Measurements from ENCODE around the gene RAD9A. TPM values are rescaled to one million over a fixed set of nuclear protein-coding genes. Genes with fewer than 3 reads are reported as not detected.
A peak's percentile ranks its signal among the peaks of the same experiment; 100 is the strongest.

The RAD9A gene
- total and polyA plus RNA-seq, 9 of the 15 experiments (the other 6 are each of a cell fraction or from before 2014, with no cell fraction given): 1.4 to 41.2 (median 16.1) TPM

GRCh38 chr11:67356864-67357561 lies 34.8 kb upstream of the RAD9A start (continued):
- no peak for TF ChIP-seq CHD7 (IDR thresholded peaks at IDR 0.05; ENCODE audit: low read depth, low read length)
- TF ChIP-seq CREB3 (tag; conservative IDR thresholded peaks at IDR 0.05; ENCODE audit: low read depth): no peak
- no peak for TF ChIP-seq USF2 (CRISPR knock-in tag; IDR thresholded peaks at IDR 0.05)
- TF ChIP-seq ETS1 (conservative IDR thresholded peaks at IDR 0.05; ENCODE audit: control insufficient read depth, low read depth, low read length): no peak
- TF ChIP-seq EWSR1 (IDR thresholded peaks at IDR 0.05; ENCODE audit: borderline replicate concordance, low read depth, partially characterized antibody): no peak
- no peak for TF ChIP-seq E2F6 (IDR thresholded peaks at IDR 0.05; ENCODE audit: borderline replicate concordance in 1 of 2, extremely low read depth in 1 of 2, insufficient read depth in 1 of 2, insufficient read length in 1 of 2, low read depth in 1 of 2, low read length in 1 of 2, poor library complexity in 1 of 2, severe bottlenecking in 1 of 2)
- TF ChIP-seq MCM2 (IDR thresholded peaks at IDR 0.05; ENCODE audit: low read depth): no peak
- TF ChIP-seq RB1 (IDR thresholded peaks at IDR 0.05; ENCODE audit: low read depth): peak; percentile 74
- no peak for TF ChIP-seq NCOR1 (IDR thresholded peaks at IDR 0.05)
- no peak for TF ChIP-seq ZNF707 (CRISPR knock-in tag; conservative IDR thresholded peaks at IDR 0.05)
